Neuronal stem cell (in vitro differentiated cells): ENCODE results near the gene ARMH3.
A peak's percentile ranks its signal among the peaks of the same experiment; 100 is the strongest.

ENCODE experiments used
- DNase-seq: peaks from one replicate; pipeline ENCODE4 v3.0.0-alpha.2; 2013; ENCODE audit warnings: low spot score
- H2AFZ ChIP-seq: one replicate; pipeline ENCODE4 v1.6.1; 2013; ENCODE audit warnings: mild to moderate bottlenecking, low read length, inconsistent platforms
- H2AK5ac ChIP-seq: 2 replicates; pipeline ENCODE4 v1.6.1; 2013; ENCODE audit warnings: low read depth, mild to moderate bottlenecking, inconsistent platforms, low read length, moderate library complexity, mixed read lengths
- H2BK120ac ChIP-seq: 2 replicates; pipeline ENCODE4 v1.6.1; 2013; ENCODE audit warnings: low read depth, mild to moderate bottlenecking, inconsistent platforms, low read length, moderate library complexity, mixed read lengths
- H2BK12ac ChIP-seq: one replicate; pipeline ENCODE4 v1.6.1; 2013; ENCODE audit warnings: low read length, inconsistent platforms
- H2BK15ac ChIP-seq: 2 replicates; pipeline ENCODE4 v1.6.1; 2013; ENCODE audit warnings: mild to moderate bottlenecking, low read length, inconsistent platforms, mixed read lengths
- H2BK5ac ChIP-seq: one replicate; pipeline ENCODE4 v1.6.1; 2013; ENCODE audit warnings: inconsistent platforms, mild to moderate bottlenecking, low read length, moderate library complexity
- H3K14ac ChIP-seq: one replicate; pipeline ENCODE4 v1.6.1; 2013; ENCODE audit warnings: low read length, inconsistent platforms
- H3K18ac ChIP-seq: 2 replicates; pipeline ENCODE4 v1.6.1; 2013; ENCODE audit warnings: low read length, inconsistent platforms
- H3K23ac ChIP-seq: 2 replicates; pipeline ENCODE4 v1.6.1; 2013; ENCODE audit warnings: low read depth, mild to moderate bottlenecking, mixed read lengths, low read length, inconsistent platforms; ENCODE audit not compliant: poor library complexity
- H3K27ac ChIP-seq: replicated peaks from 3 replicates; pipeline ENCODE4 v1.5.1; 2013; ENCODE audit warnings: low read length, inconsistent platforms
- H3K27me3 ChIP-seq, 3 experiments: 2 replicates each; pipeline ENCODE4 v1.6.1; 2013; ENCODE audit warnings: low read length in 3 of 3, mild to moderate bottlenecking in 2 of 3, inconsistent platforms in 1 of 3, low read depth in 1 of 3, mixed read lengths in 1 of 3, moderate library complexity in 1 of 3; ENCODE audit not compliant: control insufficient read depth in 3 of 3, insufficient read depth in 3 of 3
- H3K36me3 ChIP-seq, 2 donors: replicated peaks in 1 of 2; 2 replicates each; pipeline ENCODE4 v1.6.1; 2013; ENCODE audit warnings: low read length in 2 of 2; ENCODE audit not compliant: control insufficient read depth in 2 of 2, insufficient read depth in 2 of 2
- H3K4ac ChIP-seq: 2 replicates; pipeline ENCODE4 v1.6.1; 2013; ENCODE audit warnings: inconsistent platforms, mild to moderate bottlenecking, low read length, moderate library complexity
- H3K4me1 ChIP-seq, 2 donors: 1 replicate in 1 of 2; 2 replicates in 1 of 2; pipeline ENCODE4 v1.6.1; 2013; ENCODE audit warnings: low read length in 2 of 2, low read depth in 1 of 2; ENCODE audit not compliant: control insufficient read depth in 2 of 2, insufficient read depth in 1 of 2
- H3K4me2 ChIP-seq: one replicate; pipeline ENCODE4 v1.6.1; 2013; ENCODE audit warnings: mild to moderate bottlenecking, low read length, inconsistent platforms; ENCODE audit not compliant: insufficient read depth, poor library complexity, severe bottlenecking
- H3K4me3 ChIP-seq, 2 donors: 2 replicates each; pipeline ENCODE4 v1.5.1; 2013; ENCODE audit warnings: low read length in 2 of 2, mild to moderate bottlenecking in 2 of 2, inconsistent platforms in 1 of 2, moderate library complexity in 1 of 2
- H3K79me1 ChIP-seq: one replicate; pipeline ENCODE4 v1.6.1; 2013; ENCODE audit warnings: low read depth, mild to moderate bottlenecking, inconsistent platforms, low read length, moderate library complexity
- H3K9ac ChIP-seq: one replicate; pipeline ENCODE4 v1.6.1; 2013; ENCODE audit warnings: mild to moderate bottlenecking, low read depth, low read length, inconsistent platforms; ENCODE audit not compliant: poor library complexity
- H3K9me3 ChIP-seq, 2 donors: replicated peaks in 1 of 2; 2 replicates each; pipeline versions ENCODE3 to v1.6.1; 2013; ENCODE audit warnings: low read length in 2 of 2, mild to moderate bottlenecking in 2 of 2, inconsistent platforms in 1 of 2, low read depth in 1 of 2, mixed read lengths in 1 of 2, moderate library complexity in 1 of 2; ENCODE audit not compliant: control insufficient read depth in 2 of 2, insufficient read depth in 1 of 2
- H4K8ac ChIP-seq: one replicate; pipeline ENCODE4 v1.6.1; 2013; ENCODE audit warnings: low read depth, mild to moderate bottlenecking, inconsistent platforms, low read length, moderate library complexity
- H4K91ac ChIP-seq: one replicate; pipeline ENCODE4 v1.6.1; 2013; ENCODE audit warnings: low read length, low read depth, mild to moderate bottlenecking, inconsistent platforms; ENCODE audit not compliant: poor library complexity
- WGBS, 2 donors: extraction: QIAGEN DNeasy Blood & Tissue Kit; methylation state at CpG; one replicate each; pipeline ENCODE4 v1.1.7; 2013; ENCODE audit warnings: missing lambda C conversion rate in 2 of 2, mixed read lengths in 1 of 2; ENCODE audit not compliant: insufficient read length in 2 of 2, insufficient replicate concordance in 1 of 2; ENCODE audit errors: extremely low coverage in 2 of 2; 5-methylcytosine and 5-hydroxymethylcytosine counted together

The ARMH3 gene

DNA sequence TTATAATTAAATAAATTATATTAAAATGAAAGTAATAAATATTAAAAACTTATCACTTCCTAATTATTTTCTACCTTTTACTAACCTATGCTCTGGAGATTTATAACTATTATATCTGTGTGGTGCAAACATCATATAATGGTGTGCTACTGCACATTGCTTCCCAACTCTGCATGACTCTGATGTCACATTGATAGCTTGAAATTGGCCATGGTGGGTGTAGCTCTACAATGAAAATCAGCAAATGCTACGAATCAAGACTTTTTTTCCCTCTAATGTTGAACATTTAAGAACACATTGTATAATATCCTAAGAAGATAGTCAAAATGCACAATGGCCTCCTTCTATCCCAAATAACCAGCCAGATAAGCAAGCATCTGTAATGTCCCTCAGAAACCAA lies 99.1 kb downstream of the ARMH3 start:
- no peak for DNase-seq
- no peak overlapping the region for H2BK12ac ChIP-seq

GRCh38 chr10:101956117-101956516 lies 99.9 kb downstream of the ARMH3 start:
- Histone ChIP-seq H3K18ac (no peak overlapping the region), H3K36me3 (peaks cover 0 to 36% of the 10 kb centered on the region in 2 donors), H3K27me3 (no peaks in the 10 kb centered on the region), H4K8ac (no peak overlapping the region), H3K27ac (peak overlapping the region; percentile 52), H4K91ac (no peak overlapping the region), H3K4me1 (peaks cover 5 to 21% of the 10 kb centered on the region in 2 donors), H3K14ac (no peak overlapping the region), H2AK5ac (no peak overlapping the region), H3K9ac (no peak overlapping the region), H2BK15ac (no peak overlapping the region), H3K4me3 (no peak overlapping the region), H3K4me2 (no peak overlapping the region), H2AFZ (no peak overlapping the region), H2BK120ac (no peak overlapping the region), H3K4ac (no peak overlapping the region), H3K23ac (no peak overlapping the region), H2BK12ac (no peak overlapping the region), H3K79me1 (no peaks in the 10 kb centered on the region), H2BK5ac (no peak overlapping the region), H3K9me3 (no peaks in the 10 kb centered on the region)
- DNase-seq: no peak
- no CpG with 5 or more reads among the region's 1 CpG for WGBS, 2 donors

More for the DNA sequence above, 99.1 kb downstream of the ARMH3 start:
- Histone ChIP-seq H2BK5ac (no peak overlapping the region), H3K27ac (no peak overlapping the region), H4K8ac (no peak overlapping the region), H3K27me3 (no peaks in the 10 kb centered on the region), H3K9me3 (no peaks in the 10 kb centered on the region), H2BK120ac (no peak overlapping the region), H4K91ac (no peak overlapping the region), H3K79me1 (no peaks in the 10 kb centered on the region), H2AFZ (no peak overlapping the region), H3K4me3 (no peak overlapping the region), H3K14ac (no peak overlapping the region), H3K23ac (no peak overlapping the region), H3K9ac (no peak overlapping the region), H3K4me2 (no peak overlapping the region), H3K4ac (no peak overlapping the region), H2AK5ac (no peak overlapping the region), H3K4me1 (peaks cover 5 to 21% of the 10 kb centered on the region in 2 donors), H2BK15ac (no peak overlapping the region), H3K18ac (no peak overlapping the region), H3K36me3 (peaks cover 0 to 36% of the 10 kb centered on the region in 2 donors)
- WGBS, 2 donors: no CpG with 5 or more reads among the region's 1 CpG

DNA sequence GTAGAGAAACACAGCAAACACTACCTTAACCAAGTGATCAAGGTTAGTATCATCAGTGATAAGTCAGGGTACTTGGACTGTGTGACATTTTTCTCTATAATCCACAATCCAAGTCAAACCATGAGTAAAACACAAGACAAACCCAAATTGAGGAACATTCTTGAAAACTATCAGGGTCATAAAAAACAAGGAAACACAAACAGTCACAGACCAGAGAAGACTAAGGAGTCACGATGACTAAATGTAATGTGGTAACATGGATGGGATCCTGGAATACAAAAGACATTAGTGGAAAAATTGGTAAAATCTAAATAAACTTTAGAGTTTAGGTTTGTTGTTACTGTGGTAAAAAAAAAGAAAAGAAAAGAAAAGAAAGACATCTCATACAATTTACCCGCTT lies 103.8 kb downstream of the ARMH3 start:
- Histone ChIP-seq H4K91ac (no peak overlapping the region), H2AK5ac (no peak overlapping the region), H3K23ac (no peak overlapping the region), H3K4ac (no peak overlapping the region), H3K9me3 (peaks cover 0 to 8% of the 10 kb centered on the region in 2 donors), H2BK120ac (no peak overlapping the region), H2AFZ (no peak overlapping the region), H3K36me3 (peaks cover 0 to 42% of the 10 kb centered on the region in 2 donors), H3K18ac (no peak overlapping the region), H3K4me1 (peaks cover 5 to 6% of the 10 kb centered on the region in 2 donors), H3K14ac (no peak overlapping the region), H3K27ac (no peak overlapping the region), H2BK12ac (no peak overlapping the region), H4K8ac (no peak overlapping the region), H3K9ac (no peak overlapping the region), H2BK15ac (no peak overlapping the region), H2BK5ac (no peak overlapping the region), H3K27me3 (no peaks in the 10 kb centered on the region), H3K4me2 (no peak overlapping the region), H3K79me1 (no peaks in the 10 kb centered on the region), H3K4me3 (no peak overlapping the region)
- no CpG with 5 or more reads among the region's 2 CpGs for WGBS, 2 donors
- no peak for DNase-seq

GRCh38 chr10:101950213-101950612 lies 105.8 kb downstream of the ARMH3 start:
- H3K9ac ChIP-seq: no peak overlapping the region
- no peaks in the 10 kb centered on the region for H3K27me3 ChIP-seq
- no peak overlapping the region for H3K4me2 ChIP-seq
- no peak overlapping the region for H3K14ac ChIP-seq
- H3K36me3 ChIP-seq: peaks cover 0 to 38% of the 10 kb centered on the region in 2 donors
- H2BK120ac ChIP-seq: no peak overlapping the region
- H2BK15ac ChIP-seq: no peak overlapping the region
- no peak overlapping the region for H2BK5ac ChIP-seq
- H3K4me1 ChIP-seq: no peaks in the 10 kb centered on the region
- H4K91ac ChIP-seq: no peak overlapping the region
- no peak overlapping the region for H2AFZ ChIP-seq
- no peak for DNase-seq
- no peak overlapping the region for H3K18ac ChIP-seq
- H3K23ac ChIP-seq: no peak overlapping the region
- H3K27ac ChIP-seq: no peak overlapping the region
- H2AK5ac ChIP-seq: no peak overlapping the region
- H3K4ac ChIP-seq: no peak overlapping the region
- H4K8ac ChIP-seq: no peak overlapping the region
- H3K9me3 ChIP-seq: peaks cover 0 to 8% of the 10 kb centered on the region in 2 donors
- H3K4me3 ChIP-seq: no peak overlapping the region
- no peaks in the 10 kb centered on the region for H3K79me1 ChIP-seq
- H2BK12ac ChIP-seq: no peak overlapping the region
